Measurements from ENCODE around the gene SIGLEC12. TPM values are rescaled to one million over a fixed set of nuclear protein-coding genes. Genes with fewer than 3 reads are reported as not detected.

Gene SIGLEC12
- total RNA-seq, 1 donor from 2014 or later, result 3.7 TPM

- H3K27me3 ChIP-seq, result peaks cover 31% of the 10 kb centered on the region
- H3K4me1 ChIP-seq, result no peaks in the 10 kb centered on the region
- no peak overlapping the region for H3K4me3 ChIP-seq
- TF ChIP-seq, protein P1, sequence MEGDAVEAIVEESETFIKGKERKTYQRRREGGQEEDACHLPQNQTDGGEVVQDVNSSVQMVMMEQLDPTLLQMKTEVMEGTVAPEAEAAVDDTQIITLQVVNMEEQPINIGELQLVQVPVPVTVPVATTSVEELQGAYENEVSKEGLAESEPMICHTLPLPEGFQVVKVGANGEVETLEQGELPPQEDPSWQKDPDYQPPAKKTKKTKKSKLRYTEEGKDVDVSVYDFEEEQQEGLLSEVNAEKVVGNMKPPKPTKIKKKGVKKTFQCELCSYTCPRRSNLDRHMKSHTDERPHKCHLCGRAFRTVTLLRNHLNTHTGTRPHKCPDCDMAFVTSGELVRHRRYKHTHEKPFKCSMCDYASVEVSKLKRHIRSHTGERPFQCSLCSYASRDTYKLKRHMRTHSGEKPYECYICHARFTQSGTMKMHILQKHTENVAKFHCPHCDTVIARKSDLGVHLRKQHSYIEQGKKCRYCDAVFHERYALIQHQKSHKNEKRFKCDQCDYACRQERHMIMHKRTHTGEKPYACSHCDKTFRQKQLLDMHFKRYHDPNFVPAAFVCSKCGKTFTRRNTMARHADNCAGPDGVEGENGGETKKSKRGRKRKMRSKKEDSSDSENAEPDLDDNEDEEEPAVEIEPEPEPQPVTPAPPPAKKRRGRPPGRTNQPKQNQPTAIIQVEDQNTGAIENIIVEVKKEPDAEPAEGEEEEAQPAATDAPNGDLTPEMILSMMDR (IDR thresholded peaks at IDR 0.05), result no peak
- ATAC-seq (no peak), DNase-seq (no peak)
- no peaks in the 10 kb centered on the region for H3K36me3 ChIP-seq
- intact Hi-C loops (cut with DNase I), result no loop called here
- no peak overlapping the region for H3K27ac ChIP-seq
- no peaks in the 10 kb centered on the region for H3K9me3 ChIP-seq
These were observed 46.0 kb upstream of the SIGLEC12 start for GRCh38 chr19:51547397-51548212.

DNA sequence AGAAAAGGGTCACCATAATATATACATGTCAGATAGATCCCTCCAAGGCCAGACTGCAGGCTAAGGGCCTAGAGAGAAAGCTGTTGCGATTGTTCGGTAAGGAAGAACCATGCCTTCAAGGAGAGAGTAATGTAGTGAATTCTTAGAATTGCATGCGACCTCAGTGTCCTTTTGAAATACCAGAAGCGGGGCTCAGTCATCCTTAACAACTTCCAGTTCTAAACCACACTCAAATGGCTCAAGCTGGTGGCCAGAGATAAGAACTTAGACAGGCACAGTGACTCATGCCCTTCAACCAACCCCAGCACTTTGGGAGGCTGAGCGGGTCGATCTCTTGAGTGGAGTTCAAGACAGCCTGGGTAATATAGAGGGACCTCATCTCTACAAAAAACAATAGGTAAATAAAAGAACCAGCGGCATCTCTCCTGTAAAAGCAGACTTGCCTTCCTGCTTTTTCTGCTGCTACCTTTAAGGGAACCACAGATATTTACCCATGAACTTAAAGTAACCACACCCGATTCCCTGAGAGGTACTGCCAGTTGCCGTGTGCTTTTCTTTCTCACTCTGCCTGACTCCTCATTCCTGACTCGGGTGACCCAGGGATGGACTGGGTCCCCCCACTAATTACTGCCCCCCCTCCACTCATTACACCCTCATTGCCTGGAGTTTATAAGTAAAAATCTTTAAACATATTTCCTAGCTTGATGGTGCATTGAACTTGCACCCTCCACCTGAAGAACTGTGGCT lies 45.2 kb upstream of the SIGLEC12 start:
- ATAC-seq (peak; percentile 41), DNase-seq (no peak)
- TF ChIP-seq, protein P1 (IDR thresholded peaks at IDR 0.05), result no peak
- Histone ChIP-seq H3K27ac (no peak overlapping the region), H3K27me3 (peaks cover 31% of the 10 kb centered on the region), H3K36me3 (no peaks in the 10 kb centered on the region), H3K4me3 (no peak overlapping the region), H3K9me3 (no peaks in the 10 kb centered on the region), H3K4me1 (no peaks in the 10 kb centered on the region)
- intact Hi-C loops (cut with DNase I), result no loop called here

GRCh38 chr19:51546107-51546649 lies 44.6 kb upstream of the SIGLEC12 start:
- ATAC-seq, result no peak
- TF ChIP-seq, protein P1 (IDR thresholded peaks at IDR 0.05), result no peak
- H3K36me3 ChIP-seq, result no peaks in the 10 kb centered on the region
- H3K4me1 ChIP-seq, result no peaks in the 10 kb centered on the region
- intact Hi-C loops (cut with DNase I), result no loop called here
- no peaks in the 10 kb centered on the region for H3K9me3 ChIP-seq
- DNase-seq, result peak; percentile 26
- peaks cover 36% of the 10 kb centered on the region for H3K27me3 ChIP-seq
- no peak overlapping the region for H3K27ac ChIP-seq
- H3K4me3 ChIP-seq, result no peak overlapping the region

GRCh38 chr19:51544038-51544437 lies 42.4 kb upstream of the SIGLEC12 start:
- Histone ChIP-seq H3K27me3 (peaks cover 42% of the 10 kb centered on the region), H3K27ac (no peak overlapping the region), H3K4me1 (no peaks in the 10 kb centered on the region), H3K4me3 (no peak overlapping the region), H3K36me3 (no peaks in the 10 kb centered on the region), H3K9me3 (no peaks in the 10 kb centered on the region)
- ATAC-seq (no peak), DNase-seq (no peak)
- intact Hi-C loops (cut with DNase I), result no loop called here
- TF ChIP-seq, protein P1 (IDR thresholded peaks at IDR 0.05), result no peak

DNA sequence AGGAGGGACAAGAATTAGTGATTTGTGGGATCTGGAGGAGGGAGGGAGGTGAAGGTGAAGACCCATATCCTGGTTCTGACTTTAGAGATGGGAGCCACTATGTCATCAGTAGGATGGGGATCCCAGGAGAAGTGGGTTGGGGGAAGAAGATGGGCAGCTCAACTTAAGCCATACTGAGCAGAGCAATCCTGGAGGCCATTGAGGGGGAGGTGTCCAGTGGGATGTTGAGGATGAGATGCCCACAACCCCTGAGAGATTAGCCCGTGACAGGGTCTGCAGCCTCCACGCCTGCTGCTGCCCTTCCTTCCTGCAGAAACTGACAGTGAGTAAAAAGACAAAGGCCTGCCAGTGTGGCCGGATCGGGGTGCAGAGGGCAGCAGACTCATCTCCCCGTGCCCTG lies 41.1 kb upstream of the SIGLEC12 start:
- ATAC-seq (no peak), DNase-seq (no peak)
- Histone ChIP-seq H3K36me3 (no peaks in the 10 kb centered on the region), H3K4me3 (no peak overlapping the region), H3K9me3 (no peaks in the 10 kb centered on the region), H3K27me3 (peaks cover 49% of the 10 kb centered on the region), H3K4me1 (no peaks in the 10 kb centered on the region), H3K27ac (no peak overlapping the region)
- TF ChIP-seq, protein P1 (IDR thresholded peaks at IDR 0.05), result no peak
- intact Hi-C loops (cut with DNase I), result no loop called here
